Stimulated activated CD4-positive, alpha-beta T cell treated with anti-CD3 and anti-CD28 coated beads, Interleukin-4, amount 100 ng/mL, for 4 hours (primary cell): ENCODE results near the gene LTO1.
"Not testable (repeated sequence)": the region's sequence is repeated elsewhere in the genome, so short reads cannot be mapped to it uniquely, and the experiment has no call there.

Experiments used
- DNase-seq, 2 experiments: peaks; one replicate each; pipeline ENCODE4 v3.0.0-alpha.2; 2020

LTO1 gene

GRCh38 chr11:69700278-69701140 is 25.4 kb upstream of the LTO1 start:
- DNase-seq = no peak

- DNase-seq = no peak
These were observed 24.1 kb upstream of the LTO1 start for GRCh38 chr11:69699213-69699612.

GRCh38 chr11:69698362-69698761 is 23.2 kb upstream of the LTO1 start:
- DNase-seq = no peak

- DNase-seq = no peak
These were observed 22.7 kb upstream of the LTO1 start for GRCh38 chr11:69697861-69698260.

- no peak for DNase-seq
These were observed 22.3 kb upstream of the LTO1 start for GRCh38 chr11:69697469-69697843.

GRCh38 chr11:69696749-69697468 is 21.8 kb upstream of the LTO1 start:
- DNase-seq = no peak

- not testable (repeated sequence) for DNase-seq
These were observed 20.8 kb upstream of the LTO1 start for GRCh38 chr11:69695995-69696394.

- no peak for DNase-seq
These were observed 20.4 kb upstream of the LTO1 start for GRCh38 chr11:69695581-69695980.

- no peak for DNase-seq
These were observed 19.6 kb upstream of the LTO1 start for GRCh38 chr11:69694781-69695180.

- DNase-seq = no peak
These were observed 17.3 kb upstream of the LTO1 start for GRCh38 chr11:69692422-69692821.

GRCh38 chr11:69691463-69691862 is 16.3 kb upstream of the LTO1 start:
- DNase-seq = no peak

GRCh38 chr11:69689484-69690319 is 14.5 kb upstream of the LTO1 start:
- no peak for DNase-seq

GRCh38 chr11:69687969-69688771 is 13.0 kb upstream of the LTO1 start:
- DNase-seq = peak in 1 of 2 experiments; percentile 28

GRCh38 chr11:69686856-69687255 is 11.7 kb upstream of the LTO1 start:
- no peak for DNase-seq

- no peak for DNase-seq
These were observed 11.3 kb upstream of the LTO1 start for GRCh38 chr11:69686452-69686851.

- DNase-seq = no peak
These were observed 10.2 kb upstream of the LTO1 start for GRCh38 chr11:69685348-69685747.

GRCh38 chr11:69684651-69685050 is 9.5 kb upstream of the LTO1 start:
- DNase-seq = no peak

- no peak for DNase-seq
These were observed 8.7 kb upstream of the LTO1 start for GRCh38 chr11:69683764-69684333.

- DNase-seq = no peak
These were observed 7.7 kb upstream of the LTO1 start for GRCh38 chr11:69682681-69683326.

GRCh38 chr11:69682221-69682620 is 7.1 kb upstream of the LTO1 start:
- no peak for DNase-seq

- DNase-seq = no peak
These were observed 5.5 kb upstream of the LTO1 start for GRCh38 chr11:69680688-69681087.

- DNase-seq = no peak
These were observed 2.6 kb upstream of the LTO1 start for GRCh38 chr11:69677749-69678148.
